SK-N-SH treated with all-trans-retinoic acid at 6 μM for 48 hours (cell line): Measurements from ENCODE around the gene ADAM17.

Source experiments
- CSDC2 ChIP-seq: fragments of 250-450 bp; sonication (Bioruptor Pico); IDR thresholded peaks from 2 replicates; pipeline ENCODE4 v1.5.0; 2020; ENCODE audit warnings: mild to moderate bottlenecking, moderate library complexity
- GLIS3 ChIP-seq: fragments of 250-450 bp; sonication (Bioruptor Pico); IDR thresholded peaks from 2 replicates; pipeline ENCODE4 v1.5.0; 2020; ENCODE audit warnings: mild to moderate bottlenecking, moderate library complexity
- OSR1 ChIP-seq: fragments of 250-450 bp; sonication (Bioruptor Pico); IDR thresholded peaks from 2 replicates; pipeline ENCODE4 v1.8.0; 2022; ENCODE audit warnings: moderate library complexity, mild to moderate bottlenecking, inconsistent platforms
- RARB ChIP-seq: fragments of 250-450 bp; sonication (Bioruptor Pico); IDR thresholded peaks from 2 replicates; pipeline ENCODE4 v1.8.0; 2021; ENCODE audit warnings: mild to moderate bottlenecking, moderate library complexity
- SNAI2 ChIP-seq: fragments of 250-450 bp; sonication (Bioruptor Pico); IDR thresholded peaks from 2 replicates; pipeline ENCODE4 v1.5.0; 2020; ENCODE audit warnings: mild to moderate bottlenecking, moderate library complexity
- TOX ChIP-seq: fragments of 250-450 bp; sonication (Bioruptor Pico); IDR thresholded peaks from 2 replicates; pipeline ENCODE4 v1.8.0; 2021; ENCODE audit warnings: mild to moderate bottlenecking, moderate library complexity, borderline replicate concordance
- ZFP30 ChIP-seq: fragments of 450-650 bp; formaldehyde crosslinking; IDR thresholded peaks from 2 replicates; pipeline ENCODE4 v1.5.0; 2022; ENCODE audit warnings: mild to moderate bottlenecking, moderate library complexity
- ZNF565 ChIP-seq: fragments of 450-650 bp; formaldehyde crosslinking; conservative IDR thresholded peaks from 2 replicates; pipeline ENCODE4 v1.5.0; 2020; ENCODE audit warnings: low read depth, mild to moderate bottlenecking, moderate library complexity
- ZNF70 ChIP-seq: fragments of 450-650 bp; formaldehyde crosslinking; IDR thresholded peaks from 2 replicates; pipeline ENCODE4 v1.5.0; 2020; ENCODE audit warnings: mild to moderate bottlenecking, moderate library complexity
- TF ChIP-seq, protein P1 (sequence below): fragments of 250-450 bp; sonication (Bioruptor Pico); IDR thresholded peaks from 2 replicates; pipeline ENCODE4 v1.8.0; 2020; ENCODE audit warnings: mild to moderate bottlenecking, moderate library complexity, borderline replicate concordance
- TF ChIP-seq, protein P2 (sequence below): fragments of 250-450 bp; sonication (Bioruptor Pico); IDR thresholded peaks from 2 replicates; pipeline ENCODE4 v1.8.0; 2021; ENCODE audit warnings: low read depth, mild to moderate bottlenecking, moderate library complexity, borderline replicate concordance
- TF ChIP-seq, protein P3 (sequence below): fragments of 250-450 bp; sonication (Bioruptor Pico); IDR thresholded peaks from 2 replicates; pipeline ENCODE4 v1.5.1; 2021; ENCODE audit warnings: mild to moderate bottlenecking, moderate library complexity

DNA sequence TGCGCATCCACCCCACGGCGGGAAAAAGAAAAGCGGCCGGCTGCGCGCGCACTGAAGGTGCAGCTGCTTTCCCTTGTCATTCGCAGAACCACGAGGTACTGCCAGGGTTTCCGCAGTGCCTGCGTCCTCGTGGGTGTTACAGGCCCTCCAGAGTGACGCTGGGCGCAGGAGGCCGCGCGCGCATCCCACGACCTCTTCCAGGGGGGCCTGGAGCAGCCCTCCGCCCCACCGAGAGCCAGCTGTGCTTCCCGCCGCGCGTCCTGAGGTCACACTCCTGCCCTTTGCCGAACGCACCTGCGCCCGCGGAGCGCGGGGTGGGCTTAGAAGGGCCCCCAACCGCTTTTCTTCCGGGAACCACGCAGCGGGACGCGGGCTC lies 81.7 kb downstream of the ADAM17 start:
- no peak for TF ChIP-seq ZNF70 (CRISPR knock-in tag)
- no peak for TF ChIP-seq TOX
- TF ChIP-seq ZNF565 (CRISPR knock-in tag), result no peak
- TF ChIP-seq SNAI2 (CRISPR knock-in tag), result no peak
- TF ChIP-seq, protein P1, sequence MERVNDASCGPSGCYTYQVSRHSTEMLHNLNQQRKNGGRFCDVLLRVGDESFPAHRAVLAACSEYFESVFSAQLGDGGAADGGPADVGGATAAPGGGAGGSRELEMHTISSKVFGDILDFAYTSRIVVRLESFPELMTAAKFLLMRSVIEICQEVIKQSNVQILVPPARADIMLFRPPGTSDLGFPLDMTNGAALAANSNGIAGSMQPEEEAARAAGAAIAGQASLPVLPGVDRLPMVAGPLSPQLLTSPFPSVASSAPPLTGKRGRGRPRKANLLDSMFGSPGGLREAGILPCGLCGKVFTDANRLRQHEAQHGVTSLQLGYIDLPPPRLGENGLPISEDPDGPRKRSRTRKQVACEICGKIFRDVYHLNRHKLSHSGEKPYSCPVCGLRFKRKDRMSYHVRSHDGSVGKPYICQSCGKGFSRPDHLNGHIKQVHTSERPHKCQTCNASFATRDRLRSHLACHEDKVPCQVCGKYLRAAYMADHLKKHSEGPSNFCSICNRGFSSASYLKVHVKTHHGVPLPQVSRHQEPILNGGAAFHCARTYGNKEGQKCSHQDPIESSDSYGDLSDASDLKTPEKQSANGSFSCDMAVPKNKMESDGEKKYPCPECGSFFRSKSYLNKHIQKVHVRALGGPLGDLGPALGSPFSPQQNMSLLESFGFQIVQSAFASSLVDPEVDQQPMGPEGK, result no peak
- no peak for TF ChIP-seq OSR1 (CRISPR knock-in tag)
- TF ChIP-seq CSDC2 (CRISPR knock-in tag), result no peak
- TF ChIP-seq RARB (CRISPR knock-in tag), result no peak
- no peak; the same call in 1 of the 2 replicates for TF ChIP-seq GLIS3 (CRISPR knock-in tag)
- TF ChIP-seq, protein P2, sequence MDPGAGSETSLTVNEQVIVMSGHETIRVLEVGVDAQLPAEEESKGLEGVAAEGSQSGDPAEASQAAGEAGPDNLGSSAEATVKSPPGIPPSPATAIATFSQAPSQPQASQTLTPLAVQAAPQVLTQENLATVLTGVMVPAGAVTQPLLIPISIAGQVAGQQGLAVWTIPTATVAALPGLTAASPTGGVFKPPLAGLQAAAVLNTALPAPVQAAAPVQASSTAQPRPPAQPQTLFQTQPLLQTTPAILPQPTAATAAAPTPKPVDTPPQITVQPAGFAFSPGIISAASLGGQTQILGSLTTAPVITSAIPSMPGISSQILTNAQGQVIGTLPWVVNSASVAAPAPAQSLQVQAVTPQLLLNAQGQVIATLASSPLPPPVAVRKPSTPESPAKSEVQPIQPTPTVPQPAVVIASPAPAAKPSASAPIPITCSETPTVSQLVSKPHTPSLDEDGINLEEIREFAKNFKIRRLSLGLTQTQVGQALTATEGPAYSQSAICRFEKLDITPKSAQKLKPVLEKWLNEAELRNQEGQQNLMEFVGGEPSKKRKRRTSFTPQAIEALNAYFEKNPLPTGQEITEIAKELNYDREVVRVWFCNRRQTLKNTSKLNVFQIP (CRISPR knock-in tag), result no peak
- TF ChIP-seq, protein P3, sequence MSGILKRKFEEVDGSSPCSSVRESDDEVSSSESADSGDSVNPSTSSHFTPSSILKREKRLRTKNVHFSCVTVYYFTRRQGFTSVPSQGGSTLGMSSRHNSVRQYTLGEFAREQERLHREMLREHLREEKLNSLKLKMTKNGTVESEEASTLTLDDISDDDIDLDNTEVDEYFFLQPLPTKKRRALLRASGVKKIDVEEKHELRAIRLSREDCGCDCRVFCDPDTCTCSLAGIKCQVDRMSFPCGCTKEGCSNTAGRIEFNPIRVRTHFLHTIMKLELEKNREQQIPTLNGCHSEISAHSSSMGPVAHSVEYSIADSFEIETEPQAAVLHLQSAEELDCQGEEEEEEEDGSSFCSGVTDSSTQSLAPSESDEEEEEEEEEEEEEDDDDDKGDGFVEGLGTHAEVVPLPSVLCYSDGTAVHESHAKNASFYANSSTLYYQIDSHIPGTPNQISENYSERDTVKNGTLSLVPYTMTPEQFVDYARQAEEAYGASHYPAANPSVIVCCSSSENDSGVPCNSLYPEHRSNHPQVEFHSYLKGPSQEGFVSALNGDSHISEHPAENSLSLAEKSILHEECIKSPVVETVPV (CRISPR knock-in tag), result no peak
- TF ChIP-seq ZFP30 (CRISPR knock-in tag), result no peak; the same call in 1 of the 2 replicates
